Lower leg skin (tissue), 3 donors: Measurements from ENCODE around the gene AKIRIN1.
"Not testable (repeated sequence)": the region's sequence is repeated elsewhere in the genome, so short reads cannot be mapped to it uniquely, and the experiment has no call there.

Source experiments
- CTCF ChIP-seq, 3 donors: fragments of 450-650 bp; IDR thresholded peaks; one replicate each; pipeline ENCODE4 v1.5.1; 2016; ENCODE audit warnings: antibody characterized with exemption in 3 of 3, mild to moderate bottlenecking in 3 of 3, moderate library complexity in 2 of 3
- POLR2A ChIP-seq, 2 donors: fragments of 450-650 bp; IDR thresholded peaks; one replicate each; pipeline ENCODE4 v1.6.1; 2016 to 2017; ENCODE audit warnings: antibody characterized with exemption in 2 of 2, mild to moderate bottlenecking in 1 of 2, moderate library complexity in 1 of 2

GRCh38 chr1:38973145-38973544 is 17.9 kb upstream of the AKIRIN1 start:
- TF ChIP-seq CTCF, POLR2A (IDR thresholded peaks at IDR 0.05): not testable (repeated sequence)
